Measurements from ENCODE around the gene ANLN. TPM values are rescaled to one million over a fixed set of nuclear protein-coding genes. Genes with fewer than 3 reads are reported as not detected.

Gene ANLN
- total RNA-seq, 1 donor from 2014 or later = 85.5 TPM

DNA sequence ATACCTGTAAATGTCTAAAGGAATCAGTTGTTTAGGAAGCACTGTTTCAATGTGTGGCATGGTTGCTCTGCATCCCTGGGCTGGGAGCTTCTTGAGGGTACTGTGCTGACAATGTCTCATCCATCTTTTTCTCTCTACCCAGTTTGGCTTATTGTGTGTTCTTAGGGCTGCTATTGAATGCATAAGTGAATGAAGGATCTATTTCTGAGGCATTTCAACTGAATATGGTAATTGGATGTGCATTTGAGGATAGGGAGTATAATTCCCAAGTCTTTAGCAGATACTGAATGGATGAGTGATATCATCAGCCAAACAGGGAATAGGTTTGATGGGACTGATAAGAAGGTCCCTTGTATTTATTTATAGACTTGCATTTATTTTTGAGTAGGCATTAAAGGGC lies 64.1 kb downstream of the ANLN start:
- no peak for DNase-seq (ENCODE audit: low read depth, low spot score)
- H3K27me3 Mint-ChIP-seq (ENCODE audit: low read depth) = no peaks in the 10 kb centered on the region
- no peak overlapping the region for H3K27ac Mint-ChIP-seq (ENCODE audit: unreplicated experiment)

DNA sequence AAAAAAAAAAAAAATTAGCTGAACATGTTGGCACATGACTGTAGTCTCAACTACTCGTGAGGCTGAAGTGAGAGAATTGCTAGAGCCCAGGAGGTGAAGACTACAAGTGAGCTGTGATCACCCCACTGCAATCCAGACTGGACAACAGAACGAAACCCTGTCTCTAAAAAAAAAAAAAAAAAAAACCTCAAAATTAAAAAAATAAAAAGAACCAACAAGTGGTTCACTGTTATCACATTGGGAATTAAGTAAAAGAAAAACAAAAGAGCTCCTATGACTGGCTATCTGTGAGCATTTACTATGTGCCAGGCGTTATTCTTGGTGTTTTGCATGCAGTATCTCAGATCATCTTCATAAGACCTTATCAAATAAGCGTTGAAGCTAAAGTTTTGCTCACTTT lies 66.0 kb downstream of the ANLN start:
- H3K27ac Mint-ChIP-seq (ENCODE audit: unreplicated experiment) = no peak overlapping the region
- peaks cover 28% of the 10 kb centered on the region for H3K36me3 Mint-ChIP-seq (ENCODE audit: low read depth)
- H3K4me3 Mint-ChIP-seq = no peak overlapping the region
- DNase-seq (ENCODE audit: low read depth, low spot score) = no peak
- TF ChIP-seq, protein P1, sequence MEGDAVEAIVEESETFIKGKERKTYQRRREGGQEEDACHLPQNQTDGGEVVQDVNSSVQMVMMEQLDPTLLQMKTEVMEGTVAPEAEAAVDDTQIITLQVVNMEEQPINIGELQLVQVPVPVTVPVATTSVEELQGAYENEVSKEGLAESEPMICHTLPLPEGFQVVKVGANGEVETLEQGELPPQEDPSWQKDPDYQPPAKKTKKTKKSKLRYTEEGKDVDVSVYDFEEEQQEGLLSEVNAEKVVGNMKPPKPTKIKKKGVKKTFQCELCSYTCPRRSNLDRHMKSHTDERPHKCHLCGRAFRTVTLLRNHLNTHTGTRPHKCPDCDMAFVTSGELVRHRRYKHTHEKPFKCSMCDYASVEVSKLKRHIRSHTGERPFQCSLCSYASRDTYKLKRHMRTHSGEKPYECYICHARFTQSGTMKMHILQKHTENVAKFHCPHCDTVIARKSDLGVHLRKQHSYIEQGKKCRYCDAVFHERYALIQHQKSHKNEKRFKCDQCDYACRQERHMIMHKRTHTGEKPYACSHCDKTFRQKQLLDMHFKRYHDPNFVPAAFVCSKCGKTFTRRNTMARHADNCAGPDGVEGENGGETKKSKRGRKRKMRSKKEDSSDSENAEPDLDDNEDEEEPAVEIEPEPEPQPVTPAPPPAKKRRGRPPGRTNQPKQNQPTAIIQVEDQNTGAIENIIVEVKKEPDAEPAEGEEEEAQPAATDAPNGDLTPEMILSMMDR (conservative IDR thresholded peaks at IDR 0.05) = no peak
- H3K9me3 Mint-ChIP-seq = no peaks in the 10 kb centered on the region
- H3K4me1 Mint-ChIP-seq = no peaks in the 10 kb centered on the region
- no peaks in the 10 kb centered on the region for H3K27me3 Mint-ChIP-seq (ENCODE audit: low read depth)

More for the DNA sequence above, 64.1 kb downstream of the ANLN start:
- H3K9me3 Mint-ChIP-seq = no peaks in the 10 kb centered on the region
- TF ChIP-seq, protein P1 (conservative IDR thresholded peaks at IDR 0.05) = no peak
- H3K36me3 Mint-ChIP-seq (ENCODE audit: low read depth) = peaks cover 36% of the 10 kb centered on the region
- no peak overlapping the region for H3K4me3 Mint-ChIP-seq
- no peaks in the 10 kb centered on the region for H3K4me1 Mint-ChIP-seq

DNA sequence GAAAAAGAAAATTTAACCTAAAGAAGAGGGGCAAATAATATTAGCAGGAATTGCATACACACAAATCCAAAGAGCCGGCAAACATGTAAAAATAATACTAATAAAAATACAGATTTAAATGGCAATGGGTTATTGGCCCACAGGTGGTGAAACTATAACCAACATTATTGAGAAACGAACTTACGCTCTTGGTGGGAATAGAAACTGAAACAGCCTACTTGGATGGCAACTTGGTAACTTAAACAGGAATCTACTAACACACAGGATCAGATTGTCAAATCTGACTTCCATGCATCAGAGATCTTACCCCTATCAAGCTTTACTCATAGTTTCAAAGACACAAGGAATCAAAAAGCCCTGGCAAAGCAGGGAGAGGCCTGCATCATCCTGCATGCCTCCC lies 66.5 kb downstream of the ANLN start:
- Mint-ChIP-seq H3K9me3 (no peaks in the 10 kb centered on the region), H3K27ac (ENCODE audit: unreplicated experiment) (no peak overlapping the region), H3K4me3 (no peak overlapping the region), H3K36me3 (ENCODE audit: low read depth) (peaks cover 25% of the 10 kb centered on the region), H3K27me3 (ENCODE audit: low read depth) (no peaks in the 10 kb centered on the region), H3K4me1 (no peaks in the 10 kb centered on the region)
- no peak for DNase-seq (ENCODE audit: low read depth, low spot score)
- TF ChIP-seq, protein P1 (conservative IDR thresholded peaks at IDR 0.05) = no peak

DNA sequence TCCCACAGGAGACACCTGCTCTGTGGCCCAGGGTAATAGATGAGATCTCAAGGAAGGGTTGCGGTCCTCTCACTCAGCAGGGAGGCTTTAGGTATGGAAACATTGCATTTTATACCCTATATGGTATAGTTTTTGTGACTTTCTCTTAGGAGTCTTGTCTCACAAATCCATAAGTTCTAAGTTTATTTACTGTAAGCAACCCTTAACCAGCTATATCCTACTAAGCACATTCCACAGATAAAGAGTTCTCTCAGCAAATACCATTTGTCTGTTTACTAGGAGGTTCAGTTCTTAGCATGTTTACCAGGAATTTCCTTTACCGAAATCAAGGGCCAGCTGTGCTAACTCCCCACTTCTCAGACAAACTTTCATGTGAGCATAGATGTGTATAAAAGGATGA lies 66.9 kb downstream of the ANLN start:
- Mint-ChIP-seq H3K9me3 (no peaks in the 10 kb centered on the region), H3K4me3 (no peak overlapping the region), H3K4me1 (no peaks in the 10 kb centered on the region), H3K27me3 (ENCODE audit: low read depth) (no peaks in the 10 kb centered on the region), H3K27ac (ENCODE audit: unreplicated experiment) (no peak overlapping the region), H3K36me3 (ENCODE audit: low read depth) (peaks cover 23% of the 10 kb centered on the region)
- no peak for DNase-seq (ENCODE audit: low read depth, low spot score)
- TF ChIP-seq, protein P1 (conservative IDR thresholded peaks at IDR 0.05) = no peak

DNA sequence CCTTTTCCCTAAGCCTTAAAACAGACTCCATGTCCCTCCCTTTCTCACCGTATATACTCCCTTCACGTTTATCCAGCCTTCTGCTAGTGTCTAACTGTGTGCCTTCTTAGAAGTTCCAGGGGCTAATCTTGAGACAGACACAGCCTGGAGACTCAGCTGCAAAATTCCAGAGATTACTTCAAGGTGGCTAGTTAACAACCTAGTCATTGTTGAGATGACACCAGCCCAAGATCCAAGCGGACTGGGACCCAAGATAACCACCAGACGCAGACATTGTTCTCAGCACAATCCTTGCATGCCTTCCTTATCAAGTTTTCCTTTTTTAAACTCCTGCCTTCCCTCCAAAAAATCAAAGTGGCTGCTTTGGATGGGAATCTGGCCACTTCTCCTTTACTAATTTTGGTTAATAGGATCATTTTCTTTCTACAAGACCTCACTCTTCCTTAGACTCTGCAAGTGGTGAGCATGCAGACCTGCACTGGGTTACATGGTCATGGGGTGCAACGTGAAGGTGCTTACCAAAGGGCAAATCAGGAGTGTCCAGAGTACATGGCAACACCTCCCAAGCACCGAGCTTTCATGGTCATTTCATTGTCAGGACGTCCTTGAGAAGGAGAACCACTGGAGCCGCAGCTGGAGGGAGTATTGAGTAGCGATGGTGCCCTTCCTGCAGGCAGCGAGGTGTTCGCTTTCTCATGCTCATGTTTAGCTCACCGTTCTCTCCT lies 69.7 kb downstream of the ANLN start:
- TF ChIP-seq, protein P1 (conservative IDR thresholded peaks at IDR 0.05) = no peak
- H3K9me3 Mint-ChIP-seq = no peaks in the 10 kb centered on the region
- DNase-seq (ENCODE audit: low read depth, low spot score) = no peak
- H3K4me1 Mint-ChIP-seq = no peaks in the 10 kb centered on the region
- H3K27ac Mint-ChIP-seq (ENCODE audit: unreplicated experiment) = no peak overlapping the region
- no peak overlapping the region for H3K4me3 Mint-ChIP-seq
- no peaks in the 10 kb centered on the region for H3K27me3 Mint-ChIP-seq (ENCODE audit: low read depth)
- peaks cover 6% of the 10 kb centered on the region for H3K36me3 Mint-ChIP-seq (ENCODE audit: low read depth)

All from neural crest cell (in vitro differentiated cells).